GM12892 (cell line): ENCODE measurements around the gene NUDCD3.

Experiments used
- POLR2A ChIP-seq: IDR thresholded peaks from 2 replicates; pipeline ENCODE4 v1.6.1; 2011; ENCODE audit warnings: low read depth, low read length, control low read depth
- POLR2AphosphoS5 ChIP-seq: IDR thresholded peaks from 2 replicates; pipeline ENCODE4 v1.6.1; 2011; ENCODE audit warnings: low read depth, low read length, control low read depth

DNA sequence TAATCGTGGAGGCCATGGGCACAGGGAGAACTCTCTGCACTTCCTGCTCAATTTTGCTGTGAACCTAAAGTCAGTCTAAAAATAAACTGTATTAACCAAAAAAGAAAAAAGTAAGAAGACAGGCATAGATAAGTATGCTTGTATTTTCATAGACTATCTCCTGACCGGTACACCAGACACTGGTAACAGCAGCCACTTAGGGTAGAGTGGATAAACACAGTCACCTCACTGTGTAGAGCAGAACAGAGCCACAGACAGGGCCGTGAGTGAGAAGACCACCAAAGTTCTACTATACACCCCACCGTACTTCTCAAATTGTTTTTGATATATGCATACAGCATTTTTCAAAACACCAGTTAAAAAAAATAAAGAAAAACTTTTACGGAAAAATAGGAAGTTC is 25.0 kb downstream of the NUDCD3 start:
- no peak for TF ChIP-seq POLR2A
- no peak for TF ChIP-seq POLR2AphosphoS5
